Measurements from ENCODE around the gene MUSTN1. TPM values are rescaled to one million over a fixed set of nuclear protein-coding genes. Genes with fewer than 3 reads are reported as not detected.

The MUSTN1 gene
- total RNA-seq, 6 donors from 2014 or later, result 1.2 to 62.9 (median 6.5) TPM

- no peaks in the 10 kb centered on the region for H3K9me3 ChIP-seq
- no peak for TF ChIP-seq EP300 (IDR thresholded peaks at IDR 0.05)
- TF ChIP-seq CTCF (IDR thresholded peaks at IDR 0.05), result no peak
- TF ChIP-seq POLR2A (IDR thresholded peaks at IDR 0.05), result no peak
- TF ChIP-seq POLR2AphosphoS5 (IDR thresholded peaks at IDR 0.05), result no peak
- no peaks in the 10 kb centered on the region for H3K27me3 ChIP-seq
- peak; percentile 36 to 37 for ATAC-seq (ENCODE audit: low FRiP score in 2 of 2)
- H3K36me3 ChIP-seq, result peaks cover under 1 to 58% (median 31%) of the 10 kb centered on the region in 4 donors
- peak overlapping the region in 1 of 4 donors; percentile 33 for H3K27ac ChIP-seq
- WGBS, 2 donors, result 71 to 81% methylated on average over 7 of the region's 7 CpGs
- H3K4me3 ChIP-seq, result no peak overlapping the region
- peaks cover 20 to 33% (median 28%) of the 10 kb centered on the region in 4 donors for H3K4me1 ChIP-seq
- no peak for DNase-seq
Observed at GRCh38 chr3:52842424-52842823, 7.6 kb upstream of the MUSTN1 start.

DNA sequence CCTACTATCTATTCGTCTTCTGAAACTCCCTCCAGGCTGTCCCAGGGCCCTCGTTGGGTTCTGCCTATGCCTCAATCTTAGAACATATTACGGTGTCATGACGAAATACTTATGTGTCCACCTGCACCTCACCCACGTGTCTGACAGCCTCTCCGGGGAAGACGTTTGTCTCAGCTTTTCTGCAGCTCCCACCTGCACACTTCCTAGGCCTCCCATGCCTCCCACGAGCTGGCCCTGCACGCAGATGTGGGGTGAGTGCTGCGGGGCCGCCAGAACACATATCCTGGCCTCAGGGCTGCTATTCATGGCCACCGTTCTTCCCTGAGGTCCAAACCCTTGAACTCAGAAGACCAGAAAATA, 7.1 kb upstream of the MUSTN1 start:
- Histone ChIP-seq H3K36me3 (peaks cover 0 to 56% (median 32%) of the 10 kb centered on the region in 4 donors), H3K27ac (no peak overlapping the region), H3K4me3 (no peak overlapping the region), H3K4me1 (peaks cover 20 to 33% (median 28%) of the 10 kb centered on the region in 4 donors), H3K27me3 (no peaks in the 10 kb centered on the region), H3K9me3 (no peaks in the 10 kb centered on the region)
- TF ChIP-seq POLR2AphosphoS5 (IDR thresholded peaks at IDR 0.05), result no peak
- no peak for TF ChIP-seq EP300 (IDR thresholded peaks at IDR 0.05)
- TF ChIP-seq POLR2A (IDR thresholded peaks at IDR 0.05), result no peak
- no peak for TF ChIP-seq CTCF (IDR thresholded peaks at IDR 0.05)
- DNase-seq (no peak), ATAC-seq (ENCODE audit: low FRiP score in 2 of 2) (no peak)
- WGBS, 2 donors, result 82 to 85% methylated on average over 11 to 12 of the region's 12 CpGs

DNA sequence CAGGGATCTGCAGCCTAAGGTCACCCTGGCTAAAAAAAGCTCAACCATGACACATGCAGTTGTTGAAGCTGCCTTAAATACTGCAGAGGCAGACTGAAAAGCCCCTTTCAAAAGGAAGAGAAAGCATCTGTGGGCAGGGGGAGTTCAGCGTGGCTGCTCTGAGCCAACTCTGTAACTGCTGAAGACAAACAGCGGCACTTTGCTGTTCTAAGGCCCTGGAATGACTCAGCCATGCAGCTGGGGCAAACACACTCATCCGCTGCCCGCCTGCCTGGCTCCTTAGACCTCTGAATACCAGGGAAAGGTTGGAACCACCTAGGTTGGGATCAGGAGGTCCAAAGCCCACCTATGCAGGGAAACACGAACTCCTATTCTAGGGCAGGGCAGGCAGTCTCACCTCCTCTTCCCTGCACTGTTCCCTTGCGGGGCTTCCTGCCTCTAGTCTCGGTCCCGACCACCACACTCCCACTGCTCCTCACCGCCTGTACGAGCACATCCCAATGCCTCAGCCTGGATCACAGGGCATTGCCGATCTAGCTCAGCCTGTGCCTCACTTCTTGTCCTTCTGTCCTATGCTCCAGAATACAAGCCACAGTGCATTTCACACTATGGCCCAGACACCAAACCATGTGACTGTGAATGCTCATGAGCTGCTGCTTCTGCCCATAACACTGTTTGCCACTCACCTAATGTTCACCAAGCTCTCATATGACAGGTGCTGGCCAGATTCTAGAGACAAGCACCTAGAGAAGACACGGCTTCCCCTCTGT, 6.6 kb upstream of the MUSTN1 start:
- no peak for ATAC-seq (ENCODE audit: low FRiP score in 2 of 2)
- Histone ChIP-seq H3K27ac (peak overlapping the region in 1 of 4 donors; percentile 9), H3K27me3 (no peaks in the 10 kb centered on the region), H3K4me3 (no peak overlapping the region), H3K36me3 (peaks cover 0 to 58% (median 33%) of the 10 kb centered on the region in 4 donors), H3K9me3 (no peaks in the 10 kb centered on the region), H3K4me1 (peaks cover 20 to 33% (median 23%) of the 10 kb centered on the region in 4 donors)
- TF ChIP-seq CTCF (IDR thresholded peaks at IDR 0.05) (no peak), POLR2A (IDR thresholded peaks at IDR 0.05) (no peak), EP300 (IDR thresholded peaks at IDR 0.05) (no peak), POLR2AphosphoS5 (IDR thresholded peaks at IDR 0.05) (no peak)
- DNase-seq, result no peak
- WGBS, 2 donors, result 93 to 100% methylated on average over 12 of the region's 12 CpGs

DNA sequence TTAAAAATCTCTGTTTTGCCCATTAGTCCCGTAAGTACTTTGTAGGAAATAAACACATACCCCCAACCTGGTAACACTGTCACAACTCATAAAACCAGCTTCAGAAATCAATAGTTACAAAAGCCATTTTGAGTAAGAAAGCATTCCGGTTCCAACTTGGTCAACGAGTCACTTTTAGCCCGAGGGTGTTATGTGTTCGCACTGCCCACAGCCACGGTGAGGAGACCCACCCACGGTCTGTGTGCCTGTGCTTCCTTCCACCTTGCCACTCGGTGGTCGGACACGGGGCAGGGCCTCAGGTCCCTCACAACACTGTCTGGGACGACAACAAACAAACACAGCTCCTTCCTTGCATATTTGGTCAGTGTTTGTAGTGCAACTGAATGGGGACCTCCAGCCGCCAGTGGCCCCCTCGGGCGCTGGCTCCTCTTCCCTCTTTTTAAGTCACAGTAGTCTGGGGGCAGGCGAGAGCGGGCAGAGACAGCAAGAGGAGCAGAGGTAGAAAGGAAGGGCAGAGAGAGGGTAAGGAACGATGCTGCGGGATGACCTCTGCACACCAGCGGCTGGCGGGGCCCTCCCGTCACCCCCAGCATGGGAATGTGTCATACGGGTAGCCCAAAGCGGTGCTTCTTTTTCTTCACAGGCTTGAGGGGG, 5.2 kb upstream of the MUSTN1 start:
- no peak for ATAC-seq (ENCODE audit: low FRiP score in 2 of 2)
- H3K36me3 ChIP-seq, result peaks cover 0 to 69% (median 35%) of the 10 kb centered on the region in 4 donors

More for the DNA sequence above, 5.2 kb upstream of the MUSTN1 start:
- no peaks in the 10 kb centered on the region for H3K9me3 ChIP-seq
- WGBS, 2 donors, result 85 to 90% methylated on average over 21 to 23 of the region's 23 CpGs
- no peak overlapping the region for H3K4me3 ChIP-seq
- DNase-seq, result peak in 1 of 2 donors; percentile 43
- H3K27ac ChIP-seq, result no peak overlapping the region
- H3K27me3 ChIP-seq, result no peaks in the 10 kb centered on the region
- peaks cover 11 to 22% (median 14%) of the 10 kb centered on the region in 4 donors for H3K4me1 ChIP-seq
- TF ChIP-seq POLR2AphosphoS5 (IDR thresholded peaks at IDR 0.05) (no peak), CTCF (IDR thresholded peaks at IDR 0.05) (no peak), EP300 (IDR thresholded peaks at IDR 0.05) (no peak), POLR2A (IDR thresholded peaks at IDR 0.05) (no peak)
